Measurements from ENCODE around the gene RASGRP4. TPM values are rescaled to one million over a fixed set of nuclear protein-coding genes. Genes with fewer than 3 reads are reported as not detected.

RASGRP4 gene
- total RNA-seq, 1 experiment from 2014 or later: not detected

DNA sequence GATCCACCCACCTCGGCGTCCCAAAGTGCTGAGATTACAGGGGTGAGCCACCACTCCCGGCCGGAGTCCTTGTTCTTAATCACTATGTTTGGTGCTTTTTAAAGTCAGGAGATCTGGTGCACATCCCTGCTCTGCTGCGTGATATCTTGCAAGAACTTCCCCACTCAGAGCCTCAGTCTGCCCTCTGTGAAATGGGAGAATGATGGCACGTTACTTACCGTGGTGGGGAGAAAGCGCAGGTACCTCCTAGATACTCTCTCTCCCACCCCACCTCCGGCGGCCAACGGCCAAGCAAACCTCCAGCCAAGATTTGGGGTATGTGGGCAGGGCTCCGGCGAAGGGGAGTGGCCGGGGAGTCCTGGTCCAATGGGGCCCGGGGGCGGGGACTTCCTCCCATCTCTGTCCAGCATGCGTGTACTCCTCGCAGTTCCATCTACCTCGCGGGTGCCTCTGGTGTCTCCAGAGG is 7.3 kb upstream of the RASGRP4 start, which contains the start of gene RYR1:
Gene RYR1, plus strand, starts transcription at position 424 of the 466 bp plus-strand sequence. CDS start 139 bp downstream, outside the sequence.
- peak within 1 kb of the TSS; percentile 34 to 35; a peak in 3 of 4 replicates for H3K4me3 ChIP-seq (replicated peaks in 1 of 2; ENCODE audit: low read depth in 1 of 2, low read length in 2 of 2)
- no peaks in the 10 kb centered on the region for H3K9me3 ChIP-seq (ENCODE audit: control insufficient read depth in 1 of 2, insufficient read depth in 1 of 2, low read depth in 1 of 2, low read length in 2 of 2)
- RAD21 ChIA-PET (ENCODE audit: low non-redundant PET in 1 of 2, low total read pairs in 2 of 2, uncharacterized antibody in 2 of 2, unreplicated experiment in 2 of 2): no interaction called here
- POLR2A ChIA-PET: no interaction called here
- DNase-seq (ENCODE audit: low read depth, low spot score): peak; percentile 37
- no peaks in the 10 kb centered on the region for H3K79me2 ChIP-seq (ENCODE audit: insufficient read depth, low read length)
- BruUV-seq (replicated peaks): no TSS peak
- H3K4me1 ChIP-seq (ENCODE audit: control insufficient read depth in 1 of 2, insufficient read depth in 2 of 2, low read length in 2 of 2): peaks cover 0 to 15% of the 10 kb centered on the region in 2 experiments; a peak in 2 of 4 replicates
- peak within 1 kb of the TSS; percentile 71 for H3K4me2 ChIP-seq (ENCODE audit: low read length)
- H3K36me3 ChIP-seq (ENCODE audit: control insufficient read depth in 1 of 2, insufficient read depth in 2 of 2, low read length in 2 of 2): no peaks in the 10 kb centered on the region
- peak within 1 kb of the TSS; percentile 89 for H2AFZ ChIP-seq (ENCODE audit: low read depth, low read length, poor library complexity, severe bottlenecking)
- TF ChIP-seq EZH2phosphoT487 (IDR thresholded peaks at IDR 0.05; ENCODE audit: borderline replicate concordance): no peak
- no peak for TF ChIP-seq JUND (IDR thresholded peaks at IDR 0.05)
- no peak for TF ChIP-seq FOSL1 (IDR thresholded peaks at IDR 0.05; ENCODE audit: low read depth)
- TF ChIP-seq ZFX (IDR thresholded peaks at IDR 0.05): no peak
- no peak for TF ChIP-seq EGR1 (IDR thresholded peaks at IDR 0.05; ENCODE audit: low read depth)
- TF ChIP-seq ATF3 (IDR thresholded peaks at IDR 0.05): no peak
- TF ChIP-seq SRF (IDR thresholded peaks at IDR 0.05; ENCODE audit: low read depth): no peak
- no peak within 1 kb of the TSS for H3K27ac ChIP-seq (ENCODE audit: low read depth, low read length)
- no peaks in the 10 kb centered on the region for H4K20me1 ChIP-seq (ENCODE audit: insufficient read depth)
- no peaks in the 10 kb centered on the region for H3K27me3 ChIP-seq (ENCODE audit: insufficient read depth, low read length)
- intact Hi-C loops (cut with micrococcal nuclease): no loop called here
- no peak within 1 kb of the TSS for H3K9ac ChIP-seq (ENCODE audit: low read length)
- CTCF ChIA-PET: no interaction called here
- H3K9me2 ChIP-seq (ENCODE audit: insufficient read depth): no peaks in the 10 kb centered on the region
- peak; percentile 100 for ATAC-seq

GRCh38 chr19:38430931-38431330 is 4.9 kb upstream of the RASGRP4 start:
- Histone ChIP-seq H3K9me3 (ENCODE audit: control insufficient read depth in 1 of 2, insufficient read depth in 1 of 2, low read depth in 1 of 2, low read length in 2 of 2) (no peaks in the 10 kb centered on the region), H2AFZ (ENCODE audit: low read depth, low read length, poor library complexity, severe bottlenecking) (no peak overlapping the region), H3K27me3 (ENCODE audit: insufficient read depth, low read length) (no peaks in the 10 kb centered on the region), H3K79me2 (ENCODE audit: insufficient read depth, low read length) (no peaks in the 10 kb centered on the region), H4K20me1 (ENCODE audit: insufficient read depth) (no peaks in the 10 kb centered on the region), H3K27ac (ENCODE audit: low read depth, low read length) (no peak overlapping the region), H3K4me1 (ENCODE audit: control insufficient read depth in 1 of 2, insufficient read depth in 2 of 2, low read length in 2 of 2) (peaks cover 0 to 15% of the 10 kb centered on the region in 2 experiments; a peak in 2 of 4 replicates), H3K4me3 (replicated peaks in 1 of 2; ENCODE audit: low read depth in 1 of 2, low read length in 2 of 2) (no peak overlapping the region), H3K9me2 (ENCODE audit: insufficient read depth) (no peaks in the 10 kb centered on the region), H3K4me2 (ENCODE audit: low read length) (no peak overlapping the region), H3K36me3 (ENCODE audit: control insufficient read depth in 1 of 2, insufficient read depth in 2 of 2, low read length in 2 of 2) (no peaks in the 10 kb centered on the region), H3K9ac (ENCODE audit: low read length) (no peak overlapping the region)
- intact Hi-C loops (cut with micrococcal nuclease): no loop called here
- no TSS peak for BruUV-seq (replicated peaks)
- ChIA-PET CTCF (no interaction called here), POLR2A (no interaction called here), RAD21 (ENCODE audit: low non-redundant PET in 1 of 2, low total read pairs in 2 of 2, uncharacterized antibody in 2 of 2, unreplicated experiment in 2 of 2) (no interaction called here)
- TF ChIP-seq EZH2 (IDR thresholded peaks at IDR 0.05): no peak
- TF ChIP-seq ATF3 (IDR thresholded peaks at IDR 0.05): no peak
- no peak for TF ChIP-seq FOSL1 (IDR thresholded peaks at IDR 0.05; ENCODE audit: low read depth)
- TF ChIP-seq POLR2AphosphoS5 (IDR thresholded peaks at IDR 0.05; ENCODE audit: low read depth, low read length): no peak
- no peak for TF ChIP-seq ZFX (IDR thresholded peaks at IDR 0.05)
- TF ChIP-seq EZH2phosphoT487 (IDR thresholded peaks at IDR 0.05; ENCODE audit: borderline replicate concordance): no peak
- no peak for TF ChIP-seq REST (IDR thresholded peaks at IDR 0.05; ENCODE audit: low read depth)
- no peak for TF ChIP-seq SIN3A (IDR thresholded peaks at IDR 0.05; ENCODE audit: low read depth)
- no peak for TF ChIP-seq POLR2A (IDR thresholded peaks at IDR 0.05; ENCODE audit: borderline replicate concordance, extremely low read depth, insufficient read depth, insufficient read length)
- TF ChIP-seq ELF1 (IDR thresholded peaks at IDR 0.05; ENCODE audit: borderline replicate concordance, low read depth): no peak
- ATAC-seq: no peak
- no peak for DNase-seq (ENCODE audit: low read depth, low spot score)

All from HCT116 (cell line).